RWPE1 (cell line): ENCODE measurements around the gene PROM1.

Experiments
- CTCF ChIA-PET: fragments of 350-600 bp; sonication (Branson Sonifier 250); formaldehyde crosslinking; extraction: SDS; loops from one replicate; lab custom pipeline; 2021; lab: Yijun Ruan, JAX
- POLR2A ChIA-PET: fragments of 400-600 bp; formaldehyde crosslinking; extraction: SDS; loops from one replicate; lab custom pipeline; 2020; ENCODE audit warnings: antibody characterized with exemption; ENCODE audit not compliant: low non-redundant PET; lab: Yijun Ruan, JAX
- DNase-seq: peaks from one replicate; pipeline ENCODE4 v3.0.0; 2012; ENCODE audit warnings: low spot score
- H3K27ac ChIP-seq: fragments of 450-650 bp; 2 replicates; pipeline ENCODE4 v1.5.1; 2017
- CTCF ChIP-seq: fragments of 450-650 bp; conservative IDR thresholded peaks from 2 replicates; pipeline ENCODE4 v1.5.1; 2017; ENCODE audit warnings: low read depth, mild to moderate bottlenecking

PROM1 gene

GRCh38 chr4:16119981-16120380 lies 36.2 kb upstream of the PROM1 start:
- H3K27ac ChIP-seq, result no peak overlapping the region
- DNase-seq, result no peak
- CTCF ChIA-PET, result no interaction called here
- POLR2A ChIA-PET, result no interaction called here
- no peak for TF ChIP-seq CTCF

GRCh38 chr4:16118090-16118489 lies 34.3 kb upstream of the PROM1 start:
- H3K27ac ChIP-seq, result no peak overlapping the region
- POLR2A ChIA-PET, result no interaction called here
- TF ChIP-seq CTCF, result no peak
- DNase-seq, result no peak
- CTCF ChIA-PET, result no interaction called here

- ChIA-PET POLR2A (no interaction called here), CTCF (no interaction called here)
- no peak for DNase-seq
- no peak for TF ChIP-seq CTCF
- H3K27ac ChIP-seq, result no peak overlapping the region
These were observed 33.3 kb upstream of the PROM1 start for GRCh38 chr4:16117164-16117563.

GRCh38 chr4:16116493-16116990 lies 32.7 kb upstream of the PROM1 start:
- CTCF ChIA-PET, result interaction anchor here (0.5 kb wide), 1 partner anchor 643 kb away, joined by 4 read pairs; no protein-coding TSS in a partner anchor
- POLR2A ChIA-PET, result interaction anchor here (0.6 kb wide), 1 partner anchor 830 kb away, joined by 3 read pairs; no protein-coding TSS in a partner anchor
- no peak for TF ChIP-seq CTCF

GRCh38 chr4:16116019-16116418 lies 32.2 kb upstream of the PROM1 start:
- DNase-seq, result no peak
- no peak overlapping the region for H3K27ac ChIP-seq

More at GRCh38 chr4:16116493-16116990, 32.7 kb upstream of the PROM1 start:
- no peak overlapping the region for H3K27ac ChIP-seq
- DNase-seq, result no peak

GRCh38 chr4:16114546-16114945 lies 30.7 kb upstream of the PROM1 start:
- CTCF ChIA-PET, result no interaction called here
- no peak for TF ChIP-seq CTCF
- H3K27ac ChIP-seq, result no peak overlapping the region
- POLR2A ChIA-PET, result no interaction called here
- no peak for DNase-seq

More at GRCh38 chr4:16116019-16116418, 32.2 kb upstream of the PROM1 start:
- POLR2A ChIA-PET, result interaction anchor here (0.6 kb wide), 1 partner anchor 829 kb away, joined by 3 read pairs; no protein-coding TSS in a partner anchor
- CTCF ChIA-PET, result interaction anchor here (0.5 kb wide), 1 partner anchor 644 kb away, joined by 4 read pairs; no protein-coding TSS in a partner anchor
- TF ChIP-seq CTCF, result no peak
